NCI-H2107 (cell line): ENCODE measurements around the gene CTXN1.
A peak's percentile ranks its signal among the peaks of the same experiment; 100 is the strongest.

Source experiments
- DNase-seq: peaks from one replicate; lab custom pipeline; 2025; lab: John Stamatoyannopoulos, UW

Gene CTXN1

DNA sequence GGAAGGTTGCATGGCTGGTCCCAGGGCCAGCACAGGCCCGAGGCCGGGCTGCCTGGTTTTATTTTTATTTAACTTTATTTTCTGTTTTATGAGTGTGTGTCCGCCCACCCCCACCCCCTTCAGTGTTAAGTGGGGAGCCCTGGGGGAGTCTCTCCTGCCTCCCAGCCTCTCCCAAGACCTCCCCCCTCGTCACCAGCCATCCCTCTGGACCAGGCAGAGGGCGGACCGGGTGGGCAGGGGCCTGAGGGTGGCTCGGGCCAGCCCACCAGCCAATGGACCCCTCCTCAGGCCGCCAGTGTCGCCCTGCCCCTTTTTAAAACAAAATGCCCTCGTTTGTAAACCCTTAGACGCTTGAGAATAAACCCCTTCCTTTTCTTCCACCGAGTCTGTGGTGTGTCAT, 11.8 kb downstream of the CTXN1 start:
- no peak for DNase-seq

DNA sequence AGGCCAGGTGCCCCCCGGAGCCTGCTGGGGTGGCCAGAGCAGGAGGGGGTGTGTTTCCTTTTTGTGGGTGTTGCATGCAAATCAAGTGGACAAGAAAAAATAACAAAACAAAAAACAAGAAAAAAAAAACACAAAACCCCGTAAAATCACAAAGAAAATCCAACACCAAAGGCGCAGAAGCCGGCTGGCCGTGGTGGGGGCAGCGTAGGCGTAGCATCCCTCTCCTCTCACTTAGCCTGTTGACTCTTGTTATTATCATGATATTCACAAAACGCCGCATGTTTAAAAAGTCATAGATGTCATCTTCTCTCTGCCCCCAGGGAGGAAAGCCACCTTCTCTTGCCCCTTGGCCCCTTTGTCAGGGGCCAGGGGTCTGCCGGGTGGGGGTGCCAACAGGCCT, 12.3 kb downstream of the CTXN1 start:
- DNase-seq, result no peak

GRCh38 chr19:7912697-7913564, 13.0 kb downstream of the CTXN1 start:
- DNase-seq, result no peak

GRCh38 chr19:7912144-7912696, 13.7 kb downstream of the CTXN1 start:
- DNase-seq, result no peak

DNA sequence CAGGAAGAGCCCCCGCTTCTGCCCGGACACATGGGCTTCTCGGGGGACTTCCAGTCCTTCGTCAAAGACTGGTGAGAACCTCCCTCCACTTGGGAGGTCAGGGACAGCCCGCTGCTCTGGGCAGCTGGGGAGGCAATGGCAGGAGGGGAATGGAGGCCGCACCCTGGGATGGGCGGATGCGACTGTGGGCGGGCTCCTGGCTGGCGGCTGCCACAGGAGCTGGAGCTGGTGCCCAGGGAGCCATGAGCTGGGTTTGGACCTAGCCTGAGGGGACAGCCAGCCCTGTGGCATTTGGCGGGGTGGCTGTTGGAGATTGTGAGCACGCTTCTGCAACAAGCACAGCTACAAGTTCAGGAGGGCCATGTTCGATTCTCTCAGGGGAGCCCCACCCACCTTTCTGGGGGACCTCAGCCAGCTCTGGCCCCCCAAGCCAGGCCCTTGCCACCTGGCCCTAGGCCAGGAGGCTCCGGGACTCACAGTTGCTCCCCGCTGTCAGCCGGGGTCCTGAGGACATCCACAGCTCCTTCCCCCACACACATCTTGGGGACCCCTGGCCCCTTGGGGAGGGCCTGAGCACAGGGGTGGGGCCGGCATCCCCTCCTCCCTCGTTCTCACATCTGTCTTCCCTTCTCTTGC, 14.3 kb downstream of the CTXN1 start:
- no peak for DNase-seq

- no peak for DNase-seq
Observed at GRCh38 chr19:7910321-7911161, 15.4 kb downstream of the CTXN1 start.

DNA sequence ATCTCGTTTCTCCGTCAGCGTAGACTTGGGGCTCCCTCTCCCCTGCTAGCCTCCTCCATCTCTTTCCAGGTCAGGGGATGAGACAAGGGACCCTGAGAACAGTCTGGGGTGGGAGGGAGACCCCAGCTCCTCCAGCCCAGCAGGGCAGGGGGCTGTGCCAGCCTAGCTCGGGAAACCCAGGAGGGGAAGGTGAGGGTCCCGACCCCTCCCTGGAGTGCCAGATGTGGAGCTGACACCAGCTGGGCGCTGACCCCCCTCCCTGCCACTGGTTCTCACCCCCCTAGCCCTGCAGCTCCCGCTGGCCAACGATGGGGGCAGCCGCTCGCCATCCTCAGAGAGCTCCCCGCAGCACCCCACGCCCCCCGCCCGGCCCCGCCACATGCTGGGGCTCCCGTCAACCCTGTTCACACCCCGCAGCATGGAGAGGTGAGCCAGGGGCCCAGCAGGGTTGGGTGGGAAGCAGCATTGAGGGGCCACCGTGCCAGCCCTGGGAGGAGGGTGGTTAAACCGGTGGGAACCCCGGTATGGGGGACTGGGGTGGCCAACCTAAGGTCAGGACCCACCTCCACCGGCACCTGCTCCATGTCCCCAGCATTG, 16.4 kb downstream of the CTXN1 start:
- DNase-seq, result no peak

DNA sequence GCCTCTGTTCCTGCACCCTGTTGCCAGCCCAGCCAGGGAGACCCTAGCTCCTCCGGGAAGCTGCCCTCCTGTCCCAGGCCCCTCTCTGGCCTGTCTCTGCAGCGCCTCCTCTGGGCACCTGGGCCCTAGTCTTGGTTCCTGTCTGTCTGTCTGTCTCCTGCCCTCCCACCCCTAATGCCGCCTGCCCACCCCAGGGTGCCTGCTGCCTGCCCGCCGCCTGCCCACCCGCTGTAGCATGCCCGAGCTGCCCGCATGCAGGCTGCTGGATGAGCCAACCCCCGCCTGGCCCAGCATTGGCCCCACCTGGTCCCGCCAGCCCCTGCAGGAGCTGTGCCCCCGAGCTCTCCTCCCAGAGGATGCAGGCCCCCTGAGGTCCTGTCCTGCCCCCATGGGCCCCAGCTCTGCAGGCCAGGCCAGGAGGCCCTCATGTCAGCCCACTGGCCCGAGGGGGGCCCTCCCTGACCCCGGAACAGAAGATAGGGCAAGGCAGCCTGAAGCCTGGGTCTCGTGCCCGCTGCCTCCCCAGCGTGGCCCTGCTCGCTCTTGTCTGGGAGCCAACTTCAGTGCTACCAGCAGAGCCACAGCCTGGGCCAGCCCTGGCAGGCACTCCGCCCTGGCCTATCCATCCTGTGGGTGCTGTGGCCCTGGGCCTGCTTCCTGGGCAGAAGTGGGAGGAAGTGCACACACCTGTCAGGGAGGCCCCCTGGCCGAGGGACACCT, 17.0 kb downstream of the CTXN1 start:
- DNase-seq, result no peak

GRCh38 chr19:7908078-7908699, 17.7 kb downstream of the CTXN1 start:
- DNase-seq, result no peak

DNA sequence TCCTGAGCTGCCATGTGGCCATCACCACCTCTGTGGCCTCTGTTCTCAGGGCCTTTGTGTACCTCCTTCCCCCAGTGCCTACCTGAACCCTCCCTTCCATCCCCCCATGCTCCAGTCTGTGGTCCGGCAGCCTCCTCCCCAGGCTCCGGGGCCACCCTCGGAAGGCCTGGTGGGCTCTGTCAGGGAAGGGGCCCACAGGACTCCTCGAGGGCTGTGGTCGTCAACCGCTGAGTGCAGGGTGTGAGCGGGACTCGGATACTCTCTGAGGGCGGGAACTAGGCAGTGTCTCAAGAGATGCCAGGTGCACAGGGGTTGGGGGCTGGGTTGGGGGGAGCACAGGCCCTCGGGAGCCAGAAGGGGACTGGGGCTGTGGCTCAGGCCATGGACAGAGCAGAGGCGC, 18.4 kb downstream of the CTXN1 start:
- no peak for DNase-seq

DNA sequence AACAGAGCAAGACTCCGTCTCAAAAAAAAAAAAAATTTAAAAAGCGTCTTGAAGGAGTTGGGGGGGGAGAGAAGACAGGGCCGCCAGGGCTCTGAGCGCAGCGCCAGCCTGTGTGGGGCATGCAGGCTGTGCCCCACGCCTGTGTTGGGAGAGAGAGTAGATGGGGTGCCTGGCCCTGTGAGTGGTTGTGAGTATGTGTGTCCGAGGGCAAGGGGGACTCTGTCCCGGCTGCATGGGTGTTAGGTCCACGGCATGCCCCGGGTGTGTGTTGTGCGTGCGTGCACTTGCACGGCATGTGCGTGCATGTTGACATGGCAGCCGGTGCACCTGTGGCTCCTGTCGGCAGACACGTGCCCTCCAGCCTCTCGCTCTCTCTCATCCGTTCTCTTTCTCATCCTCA, 18.8 kb downstream of the CTXN1 start:
- no peak for DNase-seq

DNA sequence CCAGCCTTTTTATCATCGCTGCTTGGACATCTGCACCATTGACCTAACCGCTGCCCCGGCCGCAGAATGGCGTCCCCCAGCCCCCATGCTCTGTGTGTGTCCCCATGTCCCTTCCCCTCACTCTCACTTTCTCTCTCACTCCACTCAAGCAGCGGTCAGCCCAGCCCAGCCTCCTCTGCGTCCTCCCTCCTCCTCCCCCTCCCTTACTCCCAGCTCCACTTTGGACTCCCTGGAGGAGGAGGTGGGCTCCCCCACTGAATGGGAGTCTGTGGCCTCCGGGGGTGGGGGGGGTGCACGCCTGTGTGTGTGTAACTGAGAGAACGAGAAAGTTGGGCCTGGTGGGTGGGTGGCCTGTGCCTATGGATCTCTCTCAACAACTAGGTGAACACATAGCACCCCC, 20.1 kb downstream of the CTXN1 start:
- no peak for DNase-seq

GRCh38 chr19:7905268-7905667, 20.7 kb downstream of the CTXN1 start:
- DNase-seq, result no peak

- no peak for DNase-seq
Observed at GRCh38 chr19:7904074-7905020, 21.6 kb downstream of the CTXN1 start.

DNA sequence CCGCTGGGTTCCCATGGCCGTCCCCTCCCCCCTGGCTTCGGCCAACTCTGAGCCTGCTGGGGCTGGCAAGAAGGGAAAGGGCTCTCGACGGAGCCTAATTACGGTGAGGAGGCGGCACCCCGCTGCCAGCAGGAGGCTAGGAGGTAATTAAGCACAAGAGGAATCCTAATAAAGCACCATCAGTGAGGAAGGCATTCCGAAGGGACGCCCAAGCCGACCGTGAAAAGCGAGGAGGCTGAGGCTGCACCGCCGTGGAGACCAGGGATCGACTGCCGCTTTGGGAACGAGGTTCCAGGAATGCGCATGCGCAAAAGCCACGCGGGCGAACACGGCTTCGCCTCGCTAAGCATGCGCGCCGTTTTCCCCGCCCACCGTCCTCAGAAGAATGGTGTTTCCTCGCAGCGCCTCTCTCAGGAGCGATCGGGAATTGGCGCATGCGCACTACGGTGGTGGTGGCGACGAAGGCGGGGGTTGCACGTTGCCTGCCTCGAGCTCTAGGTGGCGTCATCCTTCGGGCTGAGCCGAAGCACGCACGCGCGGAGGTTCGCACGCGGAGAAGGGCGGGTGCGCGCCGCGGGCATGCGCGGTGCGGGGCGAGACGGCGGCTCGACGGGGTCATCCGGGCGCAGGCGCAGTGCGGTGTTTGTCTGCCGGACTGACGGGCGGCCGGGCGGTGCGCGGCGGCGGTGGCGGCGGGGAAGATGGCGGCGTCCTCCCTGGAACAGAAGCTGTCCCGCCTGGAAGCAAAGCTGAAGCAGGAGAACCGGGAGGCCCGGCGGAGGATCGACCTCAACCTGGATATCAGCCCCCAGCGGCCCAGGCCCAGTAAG, 22.5 kb downstream of the CTXN1 start, which contains the start of gene MAP2K7:
Gene MAP2K7 (plus strand): TSS at position 634 of the 830 bp plus-strand sequence. CDS start 68 bp downstream, at position 702.
- peak; percentile 98 for DNase-seq

DNA sequence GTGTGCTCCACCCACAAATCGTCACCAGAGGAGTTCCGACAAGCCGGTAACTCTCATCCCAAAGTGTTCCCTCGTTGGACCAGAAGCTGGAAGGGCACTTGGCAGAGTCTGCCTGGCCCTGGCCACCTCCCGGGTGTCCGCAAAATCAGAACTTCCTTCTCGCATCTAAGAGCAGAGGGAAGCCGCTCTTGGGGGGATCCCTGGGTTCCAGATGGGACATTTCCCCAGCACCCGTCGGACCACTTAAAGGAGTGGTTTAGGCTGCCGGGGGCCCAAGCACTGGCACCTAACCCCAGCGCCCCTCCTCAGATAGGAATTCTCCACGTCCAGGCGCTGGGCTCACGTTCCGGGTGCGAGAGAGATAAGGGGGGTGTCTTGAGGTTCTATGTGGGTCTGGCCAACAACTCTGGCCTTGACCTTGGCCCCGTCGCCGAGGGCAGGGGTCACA, 23.1 kb downstream of the CTXN1 start:
- DNase-seq, result no peak

DNA sequence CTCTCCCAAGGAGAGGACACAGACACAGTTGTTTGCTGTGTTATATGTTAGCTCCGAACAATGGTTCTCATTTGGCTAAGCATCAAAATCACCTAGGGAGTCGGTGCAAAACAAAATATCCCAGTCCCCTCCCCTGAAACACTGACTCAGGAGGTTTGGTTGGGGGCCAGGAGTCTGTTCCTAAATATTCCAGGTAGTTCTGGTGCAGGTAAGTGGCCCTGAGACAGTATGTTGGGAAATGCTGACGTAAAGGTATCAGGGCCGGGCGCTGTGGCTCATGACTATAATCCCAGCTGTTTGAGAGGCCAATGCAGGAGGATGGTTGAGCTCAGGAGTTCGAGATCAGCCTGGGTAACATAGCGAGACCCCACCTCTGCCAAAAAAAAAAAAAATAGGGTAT, 24.6 kb downstream of the CTXN1 start:
- DNase-seq, result no peak

- DNase-seq, result no peak
Observed at GRCh38 chr19:7900931-7901330, 25.0 kb downstream of the CTXN1 start.
